ENCODE results near the gene PDCD1. TPM values are rescaled to one million over a fixed set of nuclear protein-coding genes. Genes with fewer than 3 reads are reported as not detected.
A peak's percentile ranks its signal among the peaks of the same experiment; 100 is the strongest.

PDCD1 gene
- total and polyA plus RNA-seq, 2 of the 13 experiments (the other 11 are each of a cell fraction or from before 2014, with no cell fraction given) = 0.04 TPM; not detected in 1

DNA sequence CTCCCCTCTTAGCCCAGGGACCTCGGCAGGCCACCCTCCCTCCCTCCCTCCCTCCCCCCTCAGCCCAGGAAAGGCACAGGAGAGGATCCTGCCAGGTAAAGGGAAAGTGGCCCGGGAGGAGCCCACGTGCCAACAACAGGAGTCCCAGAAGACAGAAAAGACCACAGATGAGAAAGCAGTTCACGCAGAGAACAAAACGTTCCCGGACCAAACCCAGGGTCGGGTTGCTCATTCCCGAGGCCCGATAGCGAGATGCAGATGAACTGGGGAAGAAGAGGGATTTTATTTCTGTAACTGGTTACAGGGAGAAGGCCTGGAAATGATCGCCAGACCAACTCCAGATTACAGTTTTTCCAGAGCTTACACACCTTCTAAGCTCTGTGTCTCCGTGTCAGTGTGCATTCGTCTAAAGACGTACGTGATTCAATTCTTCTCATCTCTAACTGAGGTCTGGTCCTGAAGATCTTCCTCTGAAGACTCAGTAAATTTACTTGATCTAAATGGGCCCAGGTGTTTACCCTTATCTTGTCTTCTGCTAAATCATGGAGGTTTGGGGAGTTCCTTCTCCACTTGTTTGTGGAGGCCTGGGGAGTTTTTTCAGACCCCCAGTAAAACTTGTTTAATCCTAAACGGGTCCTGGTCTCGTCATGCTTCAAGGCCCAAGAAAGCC, 50.5 kb downstream of the PDCD1 start:
- Histone ChIP-seq H3K9me3 (ENCODE audit: low read length) (no peaks in the 10 kb centered on the region), H3K4me2 (ENCODE audit: low read depth, low read length) (peak overlapping the region; percentile 88), H3K27ac (ENCODE audit: extremely low read length, insufficient read depth, low read length) (peak overlapping the region; percentile 84), H3K4me3 (replicated peaks in 1 of 3; ENCODE audit: insufficient read depth in 1 of 3, low read depth in 2 of 3, low read length in 3 of 3) (peak overlapping the region; percentile 73 to 85 (median 81); a peak in 5 of 6 replicates), H3K9ac (ENCODE audit: insufficient read depth, low read depth, low read length) (peak overlapping the region; percentile 90), H3K4me1 (ENCODE audit: insufficient read depth, low read length) (peaks cover 44% of the 10 kb centered on the region), H2AFZ (ENCODE audit: low read length) (no peak overlapping the region), H3K27me3 (ENCODE audit: control insufficient read depth in 1 of 2, insufficient read depth in 2 of 2, low read length in 2 of 2) (no peaks in the 10 kb centered on the region; a peak in 1 of 5 replicates), H3K79me2 (ENCODE audit: insufficient read depth, low read length) (peaks cover 52% of the 10 kb centered on the region), H3K36me3 (replicated peaks in 1 of 2; ENCODE audit: control insufficient read depth in 1 of 2, insufficient read depth in 2 of 2, low read length in 2 of 2) (no peaks in the 10 kb centered on the region; a peak in 2 of 5 replicates), H4K20me1 (ENCODE audit: insufficient read depth, low read length) (peaks cover 9% of the 10 kb centered on the region; the same call in 1 of the 2 replicates)
- ChIA-PET CTCF (ENCODE audit: low intra/inter-chr PET ratio, low total read pairs) (no interaction called here), POLR2A (interaction anchor here (0.8 to 4.2 kb wide), 21 partner anchors 9 to 121 kb away, joined by 3 to 218 read pairs (median 4); partner anchors contain the start of genes D2HGDH, DTYMK, GAL3ST2 and ING5)
- TSS peak; percentile 100 for BruUV-seq (replicated peaks)
- DNase-seq (ENCODE audit: low spot score) = peak; percentile 67
- in situ Hi-C loops (cut with HindIII; ENCODE audit: extremely low pct_ligation_motif_present, low pct_unique_long_range_greater_than_20kb) = loop anchor here (5.0 kb wide), 1 partner anchor 36 kb away; no protein-coding TSS in a partner anchor
- ATAC-seq = peak; percentile 5
- intact Hi-C loops (cut with micrococcal nuclease; ENCODE audit: unreplicated experiment) = loop anchor here (2.0 kb wide), 1 partner anchor 37 kb away; no protein-coding TSS in a partner anchor
- 1% methylated on average over 17 of the region's 17 CpGs for WGBS (ENCODE audit: low lambda C conversion rate)
- FAIRE-seq = no peak
- TF ChIP-seq ZFAT (CRISPR knock-in tag; conservative IDR thresholded peaks at IDR 0.05) (0 out of 2 replicates have a peak, but pooled peaks have one; percentile 73), ZNF616 (CRISPR knock-in tag; IDR thresholded peaks at IDR 0.05; ENCODE audit: low read depth) (0 out of 2 replicates have a peak, but pooled peaks have one; percentile 9), TBL1XR1 (IDR thresholded peaks at IDR 0.05; ENCODE audit: borderline replicate concordance, low read length, partially characterized antibody) (no peak), ZIK1 (CRISPR knock-in tag; IDR thresholded peaks at IDR 0.05; ENCODE audit: borderline replicate concordance, low read depth) (peak; percentile 2; the same call in 1 of the 2 replicates), ZNF605 (CRISPR knock-in tag; IDR thresholded peaks at IDR 0.05) (no peak), ZNF746 (CRISPR knock-in tag; IDR thresholded peaks at IDR 0.05) (peak; percentile 82), BHLHE40 (IDR thresholded peaks at IDR 0.05; ENCODE audit: low read length) (0 out of 2 replicates have a peak, but pooled peaks have one; percentile 8), HNRNPK (IDR thresholded peaks at IDR 0.05; ENCODE audit: low read depth, low read length, poor library complexity, severe bottlenecking) (no peak)
- TF ChIP-seq, protein P1, sequence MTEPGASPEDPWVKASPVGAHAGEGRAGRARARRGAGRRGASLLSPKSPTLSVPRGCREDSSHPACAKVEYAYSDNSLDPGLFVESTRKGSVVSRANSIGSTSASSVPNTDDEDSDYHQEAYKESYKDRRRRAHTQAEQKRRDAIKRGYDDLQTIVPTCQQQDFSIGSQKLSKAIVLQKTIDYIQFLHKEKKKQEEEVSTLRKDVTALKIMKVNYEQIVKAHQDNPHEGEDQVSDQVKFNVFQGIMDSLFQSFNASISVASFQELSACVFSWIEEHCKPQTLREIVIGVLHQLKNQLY (CRISPR knock-in tag; IDR thresholded peaks at IDR 0.05) = 0 out of 2 replicates have a peak, but pooled peaks have one; percentile 17
- TF ChIP-seq, protein P2, sequence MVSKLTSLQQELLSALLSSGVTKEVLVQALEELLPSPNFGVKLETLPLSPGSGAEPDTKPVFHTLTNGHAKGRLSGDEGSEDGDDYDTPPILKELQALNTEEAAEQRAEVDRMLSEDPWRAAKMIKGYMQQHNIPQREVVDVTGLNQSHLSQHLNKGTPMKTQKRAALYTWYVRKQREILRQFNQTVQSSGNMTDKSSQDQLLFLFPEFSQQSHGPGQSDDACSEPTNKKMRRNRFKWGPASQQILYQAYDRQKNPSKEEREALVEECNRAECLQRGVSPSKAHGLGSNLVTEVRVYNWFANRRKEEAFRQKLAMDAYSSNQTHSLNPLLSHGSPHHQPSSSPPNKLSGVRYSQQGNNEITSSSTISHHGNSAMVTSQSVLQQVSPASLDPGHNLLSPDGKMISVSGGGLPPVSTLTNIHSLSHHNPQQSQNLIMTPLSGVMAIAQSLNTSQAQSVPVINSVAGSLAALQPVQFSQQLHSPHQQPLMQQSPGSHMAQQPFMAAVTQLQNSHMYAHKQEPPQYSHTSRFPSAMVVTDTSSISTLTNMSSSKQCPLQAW (CRISPR knock-in tag; IDR thresholded peaks at IDR 0.05) = no peak
- TF ChIP-seq, protein P3, sequence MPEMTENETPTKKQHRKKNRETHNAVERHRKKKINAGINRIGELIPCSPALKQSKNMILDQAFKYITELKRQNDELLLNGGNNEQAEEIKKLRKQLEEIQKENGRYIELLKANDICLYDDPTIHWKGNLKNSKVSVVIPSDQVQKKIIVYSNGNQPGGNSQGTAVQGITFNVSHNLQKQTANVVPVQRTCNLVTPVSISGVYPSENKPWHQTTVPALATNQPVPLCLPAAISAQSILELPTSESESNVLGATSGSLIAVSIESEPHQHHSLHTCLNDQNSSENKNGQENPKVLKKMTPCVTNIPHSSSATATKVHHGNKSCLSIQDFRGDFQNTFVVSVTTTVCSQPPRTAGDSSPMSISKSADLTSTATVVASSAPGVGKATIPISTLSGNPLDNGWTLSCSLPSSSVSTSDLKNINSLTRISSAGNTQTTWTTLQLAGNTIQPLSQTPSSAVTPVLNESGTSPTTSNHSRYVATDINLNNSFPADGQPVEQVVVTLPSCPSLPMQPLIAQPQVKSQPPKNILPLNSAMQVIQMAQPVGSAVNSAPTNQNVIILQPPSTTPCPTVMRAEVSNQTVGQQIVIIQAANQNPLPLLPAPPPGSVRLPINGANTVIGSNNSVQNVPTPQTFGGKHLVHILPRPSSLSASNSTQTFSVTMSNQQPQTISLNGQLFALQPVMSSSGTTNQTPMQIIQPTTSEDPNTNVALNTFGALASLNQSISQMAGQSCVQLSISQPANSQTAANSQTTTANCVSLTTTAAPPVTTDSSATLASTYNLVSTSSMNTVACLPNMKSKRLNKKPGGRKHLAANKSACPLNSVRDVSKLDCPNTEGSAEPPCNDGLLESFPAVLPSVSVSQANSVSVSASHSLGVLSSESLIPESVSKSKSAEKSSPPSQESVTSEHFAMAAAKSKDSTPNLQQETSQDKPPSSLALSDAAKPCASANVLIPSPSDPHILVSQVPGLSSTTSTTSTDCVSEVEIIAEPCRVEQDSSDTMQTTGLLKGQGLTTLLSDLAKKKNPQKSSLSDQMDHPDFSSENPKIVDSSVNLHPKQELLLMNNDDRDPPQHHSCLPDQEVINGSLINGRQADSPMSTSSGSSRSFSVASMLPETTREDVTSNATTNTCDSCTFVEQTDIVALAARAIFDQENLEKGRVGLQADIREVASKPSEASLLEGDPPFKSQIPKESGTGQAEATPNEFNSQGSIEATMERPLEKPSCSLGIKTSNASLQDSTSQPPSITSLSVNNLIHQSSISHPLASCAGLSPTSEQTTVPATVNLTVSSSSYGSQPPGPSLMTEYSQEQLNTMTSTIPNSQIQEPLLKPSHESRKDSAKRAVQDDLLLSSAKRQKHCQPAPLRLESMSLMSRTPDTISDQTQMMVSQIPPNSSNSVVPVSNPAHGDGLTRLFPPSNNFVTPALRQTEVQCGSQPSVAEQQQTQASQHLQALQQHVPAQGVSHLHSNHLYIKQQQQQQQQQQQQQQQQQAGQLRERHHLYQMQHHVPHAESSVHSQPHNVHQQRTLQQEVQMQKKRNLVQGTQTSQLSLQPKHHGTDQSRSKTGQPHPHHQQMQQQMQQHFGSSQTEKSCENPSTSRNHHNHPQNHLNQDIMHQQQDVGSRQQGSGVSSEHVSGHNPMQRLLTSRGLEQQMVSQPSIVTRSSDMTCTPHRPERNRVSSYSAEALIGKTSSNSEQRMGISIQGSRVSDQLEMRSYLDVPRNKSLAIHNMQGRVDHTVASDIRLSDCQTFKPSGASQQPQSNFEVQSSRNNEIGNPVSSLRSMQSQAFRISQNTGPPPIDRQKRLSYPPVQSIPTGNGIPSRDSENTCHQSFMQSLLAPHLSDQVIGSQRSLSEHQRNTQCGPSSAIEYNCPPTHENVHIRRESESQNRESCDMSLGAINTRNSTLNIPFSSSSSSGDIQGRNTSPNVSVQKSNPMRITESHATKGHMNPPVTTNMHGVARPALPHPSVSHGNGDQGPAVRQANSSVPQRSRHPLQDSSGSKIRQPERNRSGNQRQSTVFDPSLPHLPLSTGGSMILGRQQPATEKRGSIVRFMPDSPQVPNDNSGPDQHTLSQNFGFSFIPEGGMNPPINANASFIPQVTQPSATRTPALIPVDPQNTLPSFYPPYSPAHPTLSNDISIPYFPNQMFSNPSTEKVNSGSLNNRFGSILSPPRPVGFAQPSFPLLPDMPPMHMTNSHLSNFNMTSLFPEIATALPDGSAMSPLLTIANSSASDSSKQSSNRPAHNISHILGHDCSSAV (CRISPR knock-in tag; IDR thresholded peaks at IDR 0.05; ENCODE audit: borderline replicate concordance) = 0 out of 2 replicates have a peak, but pooled peaks have one; percentile 49
